Stimulated activated memory B cell treated with anti-CD40 and anti-IgM and Interleukin-4, amounts not matched to agents 10 μg/mL and 1 μg/mL and 100 μg/mL, for 72 hours (primary cell): ENCODE measurements around the gene CUX1.
"Not testable (repeated sequence)": the region's sequence is repeated elsewhere in the genome, so short reads cannot be mapped to it uniquely, and the experiment has no call there.

Source experiments
- ATAC-seq: fragments of 150-1000 bp; cut with Tn5 transposase; 2 replicates; pipeline ENCODE4 v1.10.0; 2021
- H3K27ac Mint-ChIP-seq: one replicate; pipeline ENCODE4 v1.8.0; 2022; ENCODE audit warnings: mild to moderate bottlenecking, mixed read lengths
- H3K27me3 Mint-ChIP-seq: one replicate; pipeline ENCODE4 v1.8.0; 2022; ENCODE audit warnings: mixed read lengths
- H3K36me3 Mint-ChIP-seq: one replicate; pipeline ENCODE4 v1.8.0; 2022; ENCODE audit warnings: mixed read lengths
- H3K4me1 Mint-ChIP-seq: one replicate; pipeline ENCODE4 v1.8.0; 2022; ENCODE audit warnings: mixed read lengths
- H3K4me3 Mint-ChIP-seq: one replicate; pipeline ENCODE4 v1.8.0; 2022; ENCODE audit warnings: mild to moderate bottlenecking, moderate library complexity, mixed read lengths
- H3K9me3 Mint-ChIP-seq: one replicate; pipeline ENCODE4 v1.8.0; 2022; ENCODE audit warnings: mixed read lengths

CUX1 gene

GRCh38 chr7:101912716-101913110 lies 95.3 kb downstream of the CUX1 start:
- no peak overlapping the region for H3K27ac Mint-ChIP-seq
- no peak overlapping the region for H3K4me3 Mint-ChIP-seq
- no peaks in the 10 kb centered on the region for H3K9me3 Mint-ChIP-seq
- H3K27me3 Mint-ChIP-seq: no peaks in the 10 kb centered on the region
- no peak for ATAC-seq
- H3K36me3 Mint-ChIP-seq: peaks cover 31% of the 10 kb centered on the region
- peaks cover 22% of the 10 kb centered on the region for H3K4me1 Mint-ChIP-seq

- no peak for ATAC-seq
- Mint-ChIP-seq H3K36me3 (peaks cover 37% of the 10 kb centered on the region), H3K27ac (no peak overlapping the region), H3K4me1 (peaks cover 16% of the 10 kb centered on the region), H3K4me3 (no peak overlapping the region), H3K9me3 (no peaks in the 10 kb centered on the region), H3K27me3 (no peaks in the 10 kb centered on the region)
Observed at GRCh38 chr7:101913247-101913721, 95.9 kb downstream of the CUX1 start.

GRCh38 chr7:101913851-101914250 lies 96.4 kb downstream of the CUX1 start:
- ATAC-seq: no peak
- Mint-ChIP-seq H3K27ac (no peak overlapping the region), H3K4me1 (peaks cover 12% of the 10 kb centered on the region), H3K4me3 (no peak overlapping the region), H3K36me3 (peaks cover 41% of the 10 kb centered on the region), H3K9me3 (no peaks in the 10 kb centered on the region), H3K27me3 (no peaks in the 10 kb centered on the region)

GRCh38 chr7:101915000-101915399 lies 97.6 kb downstream of the CUX1 start:
- ATAC-seq: no peak
- H3K4me3 Mint-ChIP-seq: no peak overlapping the region

GRCh38 chr7:101916041-101916800 lies 98.8 kb downstream of the CUX1 start:
- no peaks in the 10 kb centered on the region for H3K9me3 Mint-ChIP-seq
- peaks cover 51% of the 10 kb centered on the region for H3K36me3 Mint-ChIP-seq
- no peak overlapping the region for H3K4me3 Mint-ChIP-seq
- ATAC-seq: no peak
- no peaks in the 10 kb centered on the region for H3K27me3 Mint-ChIP-seq
- no peak overlapping the region for H3K27ac Mint-ChIP-seq
- peaks cover 12% of the 10 kb centered on the region for H3K4me1 Mint-ChIP-seq

More at GRCh38 chr7:101915000-101915399, 97.6 kb downstream of the CUX1 start:
- H3K27me3 Mint-ChIP-seq: no peaks in the 10 kb centered on the region
- H3K4me1 Mint-ChIP-seq: peaks cover 12% of the 10 kb centered on the region
- no peak overlapping the region for H3K27ac Mint-ChIP-seq
- H3K36me3 Mint-ChIP-seq: peaks cover 51% of the 10 kb centered on the region
- no peaks in the 10 kb centered on the region for H3K9me3 Mint-ChIP-seq

GRCh38 chr7:101916876-101917275 lies 99.5 kb downstream of the CUX1 start:
- H3K27ac Mint-ChIP-seq: no peak overlapping the region
- no peak for ATAC-seq
- no peaks in the 10 kb centered on the region for H3K27me3 Mint-ChIP-seq
- no peak overlapping the region for H3K4me3 Mint-ChIP-seq
- H3K36me3 Mint-ChIP-seq: peaks cover 51% of the 10 kb centered on the region
- H3K4me1 Mint-ChIP-seq: peaks cover 12% of the 10 kb centered on the region
- no peaks in the 10 kb centered on the region for H3K9me3 Mint-ChIP-seq

GRCh38 chr7:101917566-101917965 lies 100.1 kb downstream of the CUX1 start:
- Mint-ChIP-seq H3K4me3 (no peak overlapping the region), H3K36me3 (peaks cover 51% of the 10 kb centered on the region), H3K9me3 (no peaks in the 10 kb centered on the region), H3K4me1 (peaks cover 12% of the 10 kb centered on the region), H3K27ac (no peak overlapping the region), H3K27me3 (no peaks in the 10 kb centered on the region)
- no peak for ATAC-seq

- no peak for ATAC-seq
- peaks cover 12% of the 10 kb centered on the region for H3K4me1 Mint-ChIP-seq
- no peak overlapping the region for H3K27ac Mint-ChIP-seq
- H3K9me3 Mint-ChIP-seq: no peaks in the 10 kb centered on the region
- no peaks in the 10 kb centered on the region for H3K27me3 Mint-ChIP-seq
- H3K36me3 Mint-ChIP-seq: peaks cover 53% of the 10 kb centered on the region
- no peak overlapping the region for H3K4me3 Mint-ChIP-seq
Observed at GRCh38 chr7:101918426-101918825, 101.0 kb downstream of the CUX1 start.

GRCh38 chr7:101919363-101920115 lies 102.1 kb downstream of the CUX1 start:
- no peak for ATAC-seq
- Mint-ChIP-seq H3K9me3 (no peaks in the 10 kb centered on the region), H3K36me3 (peaks cover 56% of the 10 kb centered on the region), H3K4me3 (no peak overlapping the region), H3K27ac (no peak overlapping the region), H3K4me1 (peaks cover 7% of the 10 kb centered on the region), H3K27me3 (no peaks in the 10 kb centered on the region)

GRCh38 chr7:101921061-101921460 lies 103.6 kb downstream of the CUX1 start:
- Mint-ChIP-seq H3K9me3 (no peaks in the 10 kb centered on the region), H3K27me3 (no peaks in the 10 kb centered on the region), H3K36me3 (peaks cover 47% of the 10 kb centered on the region), H3K27ac (no peak overlapping the region), H3K4me3 (no peak overlapping the region), H3K4me1 (peaks cover 5% of the 10 kb centered on the region)
- no peak for ATAC-seq

- H3K4me3 Mint-ChIP-seq, H3K27me3 Mint-ChIP-seq, H3K4me1 Mint-ChIP-seq, H3K27ac Mint-ChIP-seq, ATAC-seq, H3K9me3 Mint-ChIP-seq: not testable (repeated sequence)
- peaks cover 43% of the 10 kb centered on the region for H3K36me3 Mint-ChIP-seq
Observed at GRCh38 chr7:101921546-101922489, 104.4 kb downstream of the CUX1 start.

GRCh38 chr7:101922631-101923601 lies 105.5 kb downstream of the CUX1 start:
- no peaks in the 10 kb centered on the region for H3K27me3 Mint-ChIP-seq
- ATAC-seq: no peak
- peaks cover 39% of the 10 kb centered on the region for H3K36me3 Mint-ChIP-seq
- H3K4me3 Mint-ChIP-seq: no peak overlapping the region
- no peaks in the 10 kb centered on the region for H3K9me3 Mint-ChIP-seq
- no peak overlapping the region for H3K27ac Mint-ChIP-seq
- H3K4me1 Mint-ChIP-seq: peaks cover 5% of the 10 kb centered on the region

GRCh38 chr7:101923602-101923985 lies 106.2 kb downstream of the CUX1 start:
- no peak for ATAC-seq
- Mint-ChIP-seq H3K27ac (no peak overlapping the region), H3K9me3 (no peaks in the 10 kb centered on the region), H3K4me3 (no peak overlapping the region), H3K36me3 (peaks cover 33% of the 10 kb centered on the region), H3K4me1 (peaks cover 5% of the 10 kb centered on the region), H3K27me3 (no peaks in the 10 kb centered on the region)

GRCh38 chr7:101924171-101924570 lies 106.7 kb downstream of the CUX1 start:
- no peak for ATAC-seq
- H3K4me3 Mint-ChIP-seq: no peak overlapping the region

More at GRCh38 chr7:101924171-101924570, 106.7 kb downstream of the CUX1 start:
- peaks cover 28% of the 10 kb centered on the region for H3K36me3 Mint-ChIP-seq
- H3K27me3 Mint-ChIP-seq: no peaks in the 10 kb centered on the region
- no peak overlapping the region for H3K27ac Mint-ChIP-seq
- no peaks in the 10 kb centered on the region for H3K9me3 Mint-ChIP-seq
- H3K4me1 Mint-ChIP-seq: peaks cover 5% of the 10 kb centered on the region
